H4 (cell line): Measurements from ENCODE around the gene MOCS2. TPM values are rescaled to one million over a fixed set of nuclear protein-coding genes. Genes with fewer than 3 reads are reported as not detected.

Experiments used
- DNase-seq: peaks from one replicate; pipeline ENCODE4 v3.0.0-alpha.2; 2015; ENCODE audit warnings: low spot score
- total RNA-seq: library from RNA; depleted of rRNA; stranded (reverse); fragments of >200 nt; shearing (Covaris generic); gene quantifications from 2 replicates; pipeline ENCODE4 v1.2.3, GENCODE V29; 2014

Gene MOCS2
- total RNA-seq, 1 experiment from 2014 or later = 103 TPM

DNA sequence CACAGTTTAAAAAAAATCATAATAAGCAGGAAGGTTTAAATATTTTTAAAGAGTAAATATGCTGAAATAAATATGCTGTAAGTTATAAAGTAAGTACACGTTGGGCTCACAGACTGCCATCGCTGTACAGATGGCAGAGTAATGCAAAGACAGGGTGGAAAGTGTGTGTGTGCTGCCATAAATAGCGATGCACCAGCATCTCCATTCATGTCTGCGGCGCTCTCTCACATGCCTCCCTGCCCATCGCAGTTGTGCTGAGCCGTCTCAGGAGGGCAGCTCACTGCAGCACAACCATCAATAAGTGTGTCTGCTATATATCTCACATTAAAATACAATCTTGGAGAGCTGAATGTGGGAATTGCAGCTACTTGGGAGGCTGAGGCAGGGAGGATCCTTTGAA lies 14.3 kb downstream of the MOCS2 start:
- DNase-seq = no peak

DNA sequence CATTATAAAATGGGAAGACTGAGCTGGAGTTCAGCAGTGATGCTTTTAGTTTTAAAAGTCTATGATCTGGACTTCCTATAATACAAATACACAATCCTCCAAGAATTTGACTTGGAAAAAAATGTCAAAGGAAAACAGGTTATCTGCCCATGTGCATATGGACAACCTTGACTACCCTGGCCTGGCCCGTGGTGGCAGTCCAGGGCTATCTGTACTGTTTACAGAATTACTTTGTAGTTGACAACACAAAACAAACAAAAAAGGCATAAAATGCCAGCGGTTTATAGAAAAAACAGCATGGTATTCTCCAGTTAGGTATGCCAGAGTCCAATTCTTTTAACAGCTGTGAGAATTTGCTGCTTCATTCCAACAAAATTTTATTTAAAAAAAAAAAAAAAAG lies 17.3 kb downstream of the MOCS2 start:
- no peak for DNase-seq

DNA sequence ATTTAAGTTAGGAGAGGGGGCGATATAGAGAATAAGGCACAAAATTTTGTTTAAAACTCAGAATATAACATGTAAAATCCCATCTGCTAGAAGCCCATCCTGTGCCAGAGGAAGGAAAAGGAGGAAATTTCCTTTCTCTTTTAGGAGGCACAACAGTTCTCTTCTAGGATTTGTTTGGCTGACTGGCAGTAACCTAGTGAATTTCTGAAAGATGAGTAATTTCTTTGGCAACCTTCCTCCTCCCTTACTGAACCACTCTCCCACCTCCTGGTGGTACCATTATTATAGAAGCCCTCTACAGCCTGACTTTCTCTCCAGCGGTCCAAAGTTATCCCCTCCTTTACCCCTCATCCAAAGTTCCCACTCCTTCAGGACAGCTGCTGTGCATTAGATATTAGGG lies 18.3 kb downstream of the MOCS2 start:
- DNase-seq = peak; percentile 40

DNA sequence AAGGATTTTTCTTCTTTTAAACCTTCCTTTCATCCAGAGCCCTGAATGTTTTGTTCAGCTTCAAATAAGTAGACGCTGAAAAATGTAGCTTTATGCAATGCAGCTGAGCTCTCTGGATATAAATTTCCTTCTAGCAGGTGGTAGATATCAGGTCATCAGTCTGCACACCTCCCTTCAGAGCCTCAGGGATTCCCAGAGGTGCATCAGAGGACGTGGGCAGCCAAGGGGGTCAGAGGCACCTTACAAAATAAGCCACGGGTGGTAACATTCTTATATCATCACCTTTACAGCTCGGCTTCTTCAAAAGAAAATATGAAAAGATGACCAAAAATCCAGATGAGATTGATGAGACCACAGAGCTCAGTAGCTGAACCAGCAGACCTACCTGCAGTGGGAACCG lies 19.3 kb downstream of the MOCS2 start:
- DNase-seq = no peak

DNA sequence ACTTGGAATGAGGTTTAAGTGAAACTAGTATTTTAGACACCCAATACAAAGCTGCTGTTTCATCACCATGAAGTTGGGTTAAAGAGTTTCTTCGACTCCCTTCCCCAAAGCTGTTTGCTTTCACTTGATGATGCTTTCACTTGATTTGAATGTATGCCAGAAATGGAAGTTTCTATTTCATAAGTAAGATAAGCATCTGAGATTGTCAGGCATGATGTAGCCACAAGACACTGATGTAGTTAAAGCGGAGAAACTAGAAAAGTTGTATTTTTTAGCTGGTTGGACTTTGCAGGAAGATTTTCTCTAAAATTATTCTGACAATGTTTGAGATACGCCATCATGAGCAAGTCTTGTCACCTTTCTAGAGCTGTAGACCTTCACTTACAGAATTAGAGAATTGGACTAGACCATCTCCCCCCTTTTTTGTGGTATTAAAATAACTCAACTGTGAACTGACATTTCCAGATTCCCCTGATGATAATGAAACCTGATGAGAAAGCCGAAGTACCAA lies 20.0 kb downstream of the MOCS2 start:
- no peak for DNase-seq

DNA sequence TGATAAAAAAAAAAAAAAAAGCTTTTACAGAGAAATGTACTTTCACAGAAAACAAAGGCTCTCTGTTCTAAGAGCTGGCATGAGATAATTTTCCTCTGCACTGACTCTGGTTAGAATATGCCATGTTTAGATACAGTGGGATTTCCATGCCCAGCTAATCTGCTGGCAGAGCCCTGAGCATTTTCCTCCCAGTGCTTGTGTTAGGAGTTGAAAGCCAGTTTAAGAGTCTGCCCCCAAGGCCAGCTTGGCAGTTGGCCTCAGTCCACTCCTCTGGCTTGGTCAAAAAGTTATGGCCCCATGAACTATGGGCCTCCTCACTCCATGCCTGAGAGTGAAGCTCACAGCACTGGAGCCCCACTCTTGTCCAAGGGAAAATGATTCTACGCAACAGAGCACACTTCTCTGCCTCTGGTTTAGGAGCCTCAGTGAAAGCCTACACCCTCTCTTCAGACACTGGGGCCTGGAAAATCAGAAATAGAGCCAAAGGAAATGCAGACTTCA lies 21.9 kb downstream of the MOCS2 start:
- DNase-seq = no peak

DNA sequence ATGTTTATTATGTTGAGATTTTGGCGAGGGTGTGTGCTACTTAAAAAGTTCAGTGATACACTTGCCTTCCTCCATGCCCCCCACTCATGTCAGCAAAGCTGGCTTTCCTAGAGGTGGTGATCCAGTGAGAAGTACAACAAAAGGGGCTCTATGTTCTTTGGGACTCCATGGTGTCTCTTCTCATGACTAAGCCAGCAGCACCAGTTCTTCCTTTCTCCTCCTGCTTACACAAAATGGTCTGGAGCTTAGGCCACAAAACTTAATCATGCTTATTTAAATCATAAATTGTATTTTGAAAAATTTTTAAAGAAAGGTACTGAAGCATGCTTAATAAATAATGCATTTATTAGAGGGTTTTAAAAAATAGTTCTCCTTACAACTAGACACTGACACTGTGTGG lies 22.4 kb downstream of the MOCS2 start:
- DNase-seq = no peak

DNA sequence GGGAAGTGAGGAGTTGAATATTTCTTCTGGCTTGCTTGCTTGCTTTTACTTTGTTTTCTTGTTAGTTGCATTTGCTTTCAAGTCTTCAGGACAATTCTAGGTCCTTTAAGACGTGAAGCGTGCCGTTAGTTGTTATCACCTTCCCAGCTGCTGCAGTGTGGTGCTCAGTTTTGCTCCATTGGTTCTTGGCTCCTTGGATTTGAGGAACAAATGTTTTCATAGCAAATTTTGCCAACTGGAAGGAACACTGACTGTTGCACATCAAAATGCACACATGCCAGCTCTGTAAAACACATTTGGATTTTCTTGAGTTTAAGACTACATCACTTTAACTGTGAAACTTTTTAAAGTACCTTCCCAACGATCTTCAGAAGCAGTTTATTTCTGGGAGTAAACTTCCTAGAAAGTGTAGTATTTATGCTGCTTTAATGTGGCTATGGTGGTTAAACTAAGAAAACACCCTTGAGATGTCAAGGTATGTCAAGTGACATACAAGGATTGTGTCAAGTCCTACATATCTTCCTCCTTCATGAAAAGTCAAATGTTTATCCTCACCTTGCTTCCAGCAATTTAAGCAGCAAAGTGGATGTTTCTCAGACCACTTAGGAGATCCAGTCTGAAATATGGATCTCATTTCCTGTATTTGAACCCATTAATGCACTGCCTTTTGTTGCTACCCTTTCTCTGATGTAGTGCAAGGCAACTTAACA lies 24.9 kb downstream of the MOCS2 start:
- no peak for DNase-seq

DNA sequence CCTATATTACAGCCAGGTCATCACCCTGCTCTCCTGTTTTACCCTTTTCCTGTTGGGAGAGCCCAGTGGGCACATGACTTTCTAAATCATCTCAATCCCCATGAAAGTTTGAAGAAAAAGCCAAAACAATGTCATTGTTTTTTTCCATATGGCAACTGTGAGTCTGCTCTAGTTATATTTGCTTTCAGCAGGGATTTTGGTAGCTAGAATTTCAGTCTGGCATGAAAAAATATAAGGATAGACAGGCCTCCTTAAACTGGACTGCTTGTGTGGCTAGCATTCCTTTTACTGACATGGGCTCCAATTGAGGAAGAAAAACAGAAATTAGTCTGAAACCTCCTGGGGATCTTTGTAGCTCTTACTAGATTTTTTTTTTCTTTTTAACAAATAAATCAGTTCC lies 25.6 kb downstream of the MOCS2 start:
- no peak for DNase-seq

DNA sequence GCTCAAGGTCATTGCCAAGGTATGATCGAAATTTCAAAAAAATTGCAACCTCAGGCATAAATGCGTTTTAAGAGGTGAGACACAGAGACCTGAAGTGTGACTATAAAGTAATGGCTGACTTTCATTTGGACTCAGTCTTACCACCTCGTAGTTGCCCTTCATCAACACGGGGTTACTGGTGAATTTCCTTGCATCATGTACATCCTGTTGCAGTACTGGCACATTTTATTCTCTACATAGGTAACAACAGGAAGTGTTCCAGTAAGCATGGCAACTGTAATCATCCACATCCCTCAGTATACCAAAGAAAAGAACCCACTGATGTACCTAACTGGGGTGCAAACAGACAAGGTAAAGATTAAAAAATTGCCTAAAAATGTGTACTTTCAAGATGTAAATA lies 29.3 kb downstream of the MOCS2 start:
- no peak for DNase-seq

DNA sequence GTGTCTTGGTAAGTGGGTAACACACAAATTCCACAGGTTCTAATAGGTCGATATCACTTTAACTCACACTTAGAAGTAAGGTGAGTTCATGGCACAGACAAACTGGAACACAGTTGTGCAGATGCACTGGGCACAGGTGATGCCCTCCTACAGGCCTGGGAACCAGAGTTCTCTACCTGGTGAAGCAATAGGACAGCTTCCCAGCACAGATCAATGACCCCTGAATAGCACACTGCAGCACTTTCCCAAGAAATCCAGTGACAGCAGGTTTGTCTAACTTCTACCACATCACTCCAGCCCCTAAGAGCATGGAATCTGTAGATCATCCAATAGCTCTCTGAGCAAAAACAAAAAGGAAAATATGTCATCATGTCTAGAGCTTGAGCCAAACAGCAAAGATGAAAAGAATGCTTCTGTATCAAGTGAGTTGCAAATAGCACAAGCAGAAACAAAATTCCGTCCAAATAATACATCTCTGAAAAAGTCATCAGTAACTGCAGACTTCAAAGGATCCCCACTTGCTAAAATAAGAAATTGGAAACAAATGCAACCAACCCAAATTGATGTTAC lies 33.5 kb downstream of the MOCS2 start:
- DNase-seq = no peak

DNA sequence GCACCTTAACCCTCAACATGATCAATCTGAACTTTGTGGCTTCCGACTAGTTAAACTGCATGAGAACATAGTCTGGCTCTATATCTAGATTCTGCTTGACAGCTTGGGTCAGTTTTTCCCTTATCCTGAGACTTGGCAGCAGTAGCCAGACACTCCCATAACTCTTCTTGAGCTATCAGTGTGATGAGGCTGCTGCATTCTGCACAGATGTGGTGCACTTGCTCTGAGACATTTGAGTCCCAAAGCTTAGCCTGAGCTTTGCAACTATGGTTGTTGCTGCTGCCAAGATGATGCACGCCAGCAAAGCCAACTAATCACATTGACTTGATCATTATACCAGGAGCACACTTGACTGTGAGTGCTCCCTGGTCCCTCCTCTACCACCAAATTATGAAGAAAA lies 36.2 kb downstream of the MOCS2 start:
- DNase-seq = no peak

DNA sequence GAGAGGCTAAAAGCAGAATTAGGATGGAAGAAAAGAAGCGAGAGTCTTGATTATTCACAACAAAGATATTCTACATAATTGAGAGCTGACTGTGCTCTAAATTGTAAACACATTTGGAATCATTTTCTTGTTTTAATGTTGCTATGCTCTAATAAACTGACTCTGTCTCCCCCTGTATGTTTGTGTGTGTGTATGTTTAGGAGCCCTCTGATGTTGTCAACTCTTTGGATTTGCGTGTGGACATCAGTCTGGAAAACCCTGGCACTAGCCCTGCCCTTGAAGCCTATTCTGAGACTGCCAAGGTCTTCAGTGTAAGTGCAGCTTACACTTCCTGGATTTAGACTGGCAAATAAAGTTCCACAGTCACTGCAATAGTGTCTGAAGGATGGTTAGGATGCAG lies 37.8 kb downstream of the MOCS2 start:
- DNase-seq = no peak

DNA sequence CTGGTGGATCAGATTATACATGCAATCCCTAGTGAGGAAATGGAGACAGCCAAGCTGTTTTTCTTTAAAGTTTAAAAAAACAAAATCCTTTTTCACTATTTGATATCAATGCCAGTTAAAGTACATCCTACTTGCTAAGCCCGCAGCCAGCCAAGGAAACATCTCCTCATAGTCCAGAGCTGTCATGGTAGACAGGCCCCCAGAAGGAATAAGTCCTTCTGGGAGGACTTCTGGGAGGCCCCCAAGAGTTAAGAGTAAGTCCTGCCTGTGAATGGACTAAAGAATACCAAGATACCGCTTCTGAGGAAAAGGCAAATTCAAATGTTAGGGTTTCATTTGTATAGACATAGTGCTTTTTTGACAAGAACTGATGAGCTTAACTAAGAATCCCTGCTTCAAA lies 38.3 kb downstream of the MOCS2 start:
- DNase-seq = no peak

DNA sequence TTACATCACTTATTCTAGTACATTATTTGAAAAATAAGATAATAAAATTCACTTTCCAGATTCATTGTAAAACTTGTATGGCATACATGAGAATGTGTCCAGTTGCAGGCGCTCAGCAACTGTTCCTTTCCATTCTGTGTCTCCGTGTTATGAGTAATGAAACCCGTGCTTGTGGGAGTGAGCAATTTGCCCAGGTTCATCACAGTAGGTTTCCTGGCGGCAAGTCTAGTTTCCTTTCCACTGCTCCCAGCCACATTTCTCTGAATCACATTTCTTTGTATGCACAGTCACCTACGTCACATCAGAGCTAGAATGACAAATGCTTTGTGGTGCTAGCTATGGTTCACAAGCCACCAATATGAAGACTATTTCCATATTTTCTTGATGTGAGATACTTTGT lies 39.9 kb downstream of the MOCS2 start:
- peak; percentile 19 for DNase-seq

DNA sequence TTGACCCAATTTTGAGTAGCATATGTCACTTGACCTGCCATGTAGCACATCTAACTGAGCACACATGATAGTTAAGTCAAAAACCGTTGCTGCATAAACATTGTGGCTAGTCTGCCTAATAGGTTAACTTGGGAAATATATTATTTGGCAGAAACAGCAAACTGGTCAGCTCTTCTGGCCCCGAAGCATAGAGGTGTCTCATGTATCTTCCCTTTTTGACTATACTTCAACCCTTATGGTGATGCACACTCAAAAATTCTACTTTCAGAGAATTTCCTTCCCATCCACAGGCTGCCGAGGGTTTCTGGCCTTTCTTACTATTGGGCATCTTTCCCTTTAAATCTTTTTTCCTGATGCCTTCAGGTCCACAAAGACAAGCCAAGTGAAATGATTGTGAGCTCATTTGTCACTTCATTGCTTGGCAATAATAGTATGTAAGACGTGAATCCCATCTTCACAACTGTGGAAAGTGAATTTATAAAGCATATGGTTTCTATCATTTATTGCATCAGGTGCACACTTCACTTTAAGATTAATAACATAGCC lies 41.2 kb downstream of the MOCS2 start:
- DNase-seq = no peak

DNA sequence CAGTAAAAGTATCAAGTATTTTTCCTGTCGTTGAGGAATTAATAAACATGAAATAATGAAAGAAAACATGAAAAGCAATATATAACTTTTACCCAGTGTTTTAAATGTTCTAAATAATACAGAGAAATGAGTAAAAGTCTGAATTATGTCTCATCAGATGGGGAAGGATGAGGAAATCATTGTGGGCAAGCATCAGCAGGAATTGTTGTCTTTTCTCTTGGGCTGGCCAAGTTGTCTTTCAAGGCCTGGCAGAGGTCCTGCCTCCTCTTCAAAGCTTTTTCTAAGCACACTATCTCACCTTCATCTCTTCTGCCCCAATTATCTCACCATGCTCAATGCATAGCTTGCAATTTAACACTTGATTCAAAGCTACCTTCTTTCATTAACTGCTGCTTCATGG lies 41.9 kb downstream of the MOCS2 start:
- no peak for DNase-seq

DNA sequence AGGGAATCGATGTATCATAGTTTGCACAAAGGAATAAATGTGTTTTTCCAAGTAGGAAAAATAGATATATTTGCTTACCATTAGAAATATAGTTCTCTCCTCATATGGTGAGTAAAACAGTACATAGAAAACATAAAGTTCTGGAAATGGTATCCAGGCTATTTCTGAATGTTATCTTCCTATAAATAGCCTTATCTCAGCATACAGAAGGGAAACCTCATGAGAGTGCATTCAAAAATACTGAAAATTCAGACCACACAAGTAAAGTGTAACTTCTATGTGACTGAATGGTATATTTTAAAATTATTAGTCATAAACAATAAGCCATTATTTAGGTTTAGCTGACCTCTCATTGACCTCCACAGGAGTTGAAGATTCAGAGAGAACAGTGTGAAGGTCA lies 43.5 kb downstream of the MOCS2 start:
- DNase-seq = no peak

DNA sequence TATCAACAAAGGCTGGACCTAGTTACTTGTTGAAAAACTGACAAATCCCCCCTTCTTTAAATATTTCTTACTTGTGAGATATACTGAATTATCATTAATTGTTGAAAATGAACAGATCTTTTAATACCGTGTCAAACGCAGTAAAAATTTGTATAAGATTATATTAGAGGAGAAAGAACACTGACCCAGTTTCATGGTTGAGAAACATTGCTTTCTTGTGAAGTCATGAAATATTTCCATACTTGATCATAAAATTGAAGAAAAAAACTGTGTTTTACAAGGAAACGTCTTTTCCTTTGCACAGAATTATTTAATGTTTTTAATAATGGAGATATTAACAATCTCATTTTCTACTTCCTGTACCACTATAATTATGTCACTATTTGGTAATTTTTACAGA lies 45.8 kb downstream of the MOCS2 start:
- DNase-seq = no peak

DNA sequence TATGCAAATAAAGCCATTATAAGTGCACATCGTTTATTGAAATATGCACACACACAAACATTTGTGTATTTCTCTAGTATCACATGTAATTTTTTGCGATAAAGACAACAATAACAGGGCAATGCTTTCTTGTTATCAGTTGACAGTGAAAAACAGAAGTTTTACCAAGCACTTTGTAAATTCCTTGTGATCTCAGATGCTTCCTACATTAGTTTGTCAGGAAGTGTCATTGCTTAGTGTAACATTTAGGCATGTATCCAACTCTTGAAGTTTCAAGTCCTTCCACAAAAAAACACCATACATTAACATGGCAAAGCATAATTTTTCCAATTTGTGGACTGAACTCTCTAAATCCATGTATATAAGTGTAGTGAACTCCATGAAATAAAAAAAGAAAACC lies 46.4 kb downstream of the MOCS2 start:
- DNase-seq = no peak

DNA sequence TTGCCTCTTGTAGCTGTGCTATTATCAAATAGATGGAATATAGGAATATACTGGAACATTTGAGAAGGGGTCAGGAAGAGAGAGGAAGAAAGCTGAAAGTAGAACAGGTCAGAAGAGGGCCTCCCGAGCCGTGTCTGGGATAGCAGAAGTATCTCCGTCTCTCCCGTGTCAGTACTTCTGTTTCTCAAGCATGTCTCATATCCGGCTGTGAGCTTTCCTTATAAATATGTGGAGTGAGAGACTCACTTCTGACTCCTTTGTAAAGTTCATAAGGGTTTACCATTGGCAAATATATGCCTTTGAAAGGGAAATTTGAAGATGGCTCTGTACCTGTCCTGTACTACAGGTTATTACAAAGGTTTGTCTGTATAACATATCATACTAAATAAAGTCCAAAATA lies 50.3 kb downstream of the MOCS2 start:
- DNase-seq = no peak

DNA sequence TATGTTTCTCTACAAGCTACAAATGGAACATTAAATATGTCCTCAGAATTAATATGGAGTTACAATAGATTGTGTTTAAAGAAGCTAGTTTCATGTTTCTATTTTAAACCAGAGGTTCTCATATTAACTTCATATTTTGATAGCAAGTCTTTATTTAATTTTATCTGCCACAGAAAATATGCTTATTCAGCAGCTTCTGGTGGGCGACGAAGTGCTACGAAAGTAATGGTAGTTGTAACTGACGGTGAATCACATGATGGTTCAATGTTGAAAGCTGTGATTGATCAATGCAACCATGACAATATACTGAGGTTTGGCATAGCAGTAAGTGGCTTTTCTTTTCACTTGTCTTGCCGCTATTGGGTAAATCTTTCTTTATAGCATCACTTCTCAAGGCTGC lies 54.2 kb downstream of the MOCS2 start:
- DNase-seq = no peak

DNA sequence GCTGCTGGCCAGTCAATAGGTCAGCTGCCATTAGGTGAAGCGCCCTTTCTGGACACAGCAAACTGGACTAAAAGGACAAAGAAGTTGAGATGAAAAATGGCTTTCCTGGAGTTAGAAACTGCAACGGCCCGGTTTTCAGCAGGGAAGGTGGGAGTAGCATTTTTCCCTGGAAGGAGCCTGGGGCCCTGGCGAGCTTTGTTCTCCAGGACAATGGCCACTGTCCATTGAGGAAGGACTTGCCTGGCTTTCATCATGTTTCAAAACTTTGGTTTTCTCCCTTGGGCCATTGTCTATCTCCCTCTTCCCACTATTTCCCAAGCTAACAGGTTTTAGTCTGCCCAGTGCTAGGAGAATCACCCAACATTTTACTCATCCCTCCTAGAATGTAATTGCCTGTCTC lies 56.2 kb downstream of the MOCS2 start:
- DNase-seq = no peak
